LNCAP (cell line): ENCODE results near the gene NAT9.

Experiments
- TF ChIP-seq, protein P1 (sequence below): fragments of 450-650 bp; IDR thresholded peaks from 2 replicates; pipeline ENCODE4 v1.5.1; 2017; ENCODE audit warnings: mild to moderate bottlenecking

The NAT9 gene

DNA sequence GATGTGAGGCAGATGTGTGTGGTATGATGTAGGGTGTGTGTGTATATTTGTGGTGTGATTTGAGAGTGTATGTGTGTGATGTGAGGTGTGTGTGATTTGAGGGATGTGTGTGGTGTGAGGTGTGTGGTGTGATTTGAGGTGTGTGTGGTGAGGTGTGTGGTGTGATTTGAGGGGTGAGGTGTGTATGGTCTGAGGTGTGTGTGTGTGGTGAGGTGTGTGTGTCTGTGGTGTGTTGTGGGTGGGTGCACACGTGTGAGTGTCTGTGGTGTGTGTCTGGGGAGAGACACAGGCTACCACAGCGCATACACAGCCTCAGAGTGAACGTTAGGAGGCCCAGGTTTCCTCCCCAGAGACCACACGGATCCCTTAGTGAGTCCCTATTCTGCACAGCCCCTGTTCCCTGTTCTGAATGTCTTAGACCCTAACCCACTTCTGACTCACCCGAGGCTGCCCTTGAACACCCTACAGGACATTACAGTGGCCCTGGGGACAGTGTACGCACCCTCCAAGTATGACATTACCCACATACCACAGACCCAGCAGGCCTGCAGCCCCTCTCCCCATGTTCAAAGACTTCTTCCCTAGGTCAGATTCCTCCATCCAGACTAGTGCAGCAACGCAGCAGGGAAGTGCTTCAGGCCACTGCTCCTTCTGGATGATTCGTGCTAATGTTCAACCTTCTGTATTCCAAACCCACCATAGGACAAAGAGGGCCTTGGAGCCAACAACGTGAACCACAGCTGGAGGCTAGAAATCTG, 42.6 kb downstream of the NAT9 start:
- TF ChIP-seq, protein P1, sequence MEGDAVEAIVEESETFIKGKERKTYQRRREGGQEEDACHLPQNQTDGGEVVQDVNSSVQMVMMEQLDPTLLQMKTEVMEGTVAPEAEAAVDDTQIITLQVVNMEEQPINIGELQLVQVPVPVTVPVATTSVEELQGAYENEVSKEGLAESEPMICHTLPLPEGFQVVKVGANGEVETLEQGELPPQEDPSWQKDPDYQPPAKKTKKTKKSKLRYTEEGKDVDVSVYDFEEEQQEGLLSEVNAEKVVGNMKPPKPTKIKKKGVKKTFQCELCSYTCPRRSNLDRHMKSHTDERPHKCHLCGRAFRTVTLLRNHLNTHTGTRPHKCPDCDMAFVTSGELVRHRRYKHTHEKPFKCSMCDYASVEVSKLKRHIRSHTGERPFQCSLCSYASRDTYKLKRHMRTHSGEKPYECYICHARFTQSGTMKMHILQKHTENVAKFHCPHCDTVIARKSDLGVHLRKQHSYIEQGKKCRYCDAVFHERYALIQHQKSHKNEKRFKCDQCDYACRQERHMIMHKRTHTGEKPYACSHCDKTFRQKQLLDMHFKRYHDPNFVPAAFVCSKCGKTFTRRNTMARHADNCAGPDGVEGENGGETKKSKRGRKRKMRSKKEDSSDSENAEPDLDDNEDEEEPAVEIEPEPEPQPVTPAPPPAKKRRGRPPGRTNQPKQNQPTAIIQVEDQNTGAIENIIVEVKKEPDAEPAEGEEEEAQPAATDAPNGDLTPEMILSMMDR, result no peak

DNA sequence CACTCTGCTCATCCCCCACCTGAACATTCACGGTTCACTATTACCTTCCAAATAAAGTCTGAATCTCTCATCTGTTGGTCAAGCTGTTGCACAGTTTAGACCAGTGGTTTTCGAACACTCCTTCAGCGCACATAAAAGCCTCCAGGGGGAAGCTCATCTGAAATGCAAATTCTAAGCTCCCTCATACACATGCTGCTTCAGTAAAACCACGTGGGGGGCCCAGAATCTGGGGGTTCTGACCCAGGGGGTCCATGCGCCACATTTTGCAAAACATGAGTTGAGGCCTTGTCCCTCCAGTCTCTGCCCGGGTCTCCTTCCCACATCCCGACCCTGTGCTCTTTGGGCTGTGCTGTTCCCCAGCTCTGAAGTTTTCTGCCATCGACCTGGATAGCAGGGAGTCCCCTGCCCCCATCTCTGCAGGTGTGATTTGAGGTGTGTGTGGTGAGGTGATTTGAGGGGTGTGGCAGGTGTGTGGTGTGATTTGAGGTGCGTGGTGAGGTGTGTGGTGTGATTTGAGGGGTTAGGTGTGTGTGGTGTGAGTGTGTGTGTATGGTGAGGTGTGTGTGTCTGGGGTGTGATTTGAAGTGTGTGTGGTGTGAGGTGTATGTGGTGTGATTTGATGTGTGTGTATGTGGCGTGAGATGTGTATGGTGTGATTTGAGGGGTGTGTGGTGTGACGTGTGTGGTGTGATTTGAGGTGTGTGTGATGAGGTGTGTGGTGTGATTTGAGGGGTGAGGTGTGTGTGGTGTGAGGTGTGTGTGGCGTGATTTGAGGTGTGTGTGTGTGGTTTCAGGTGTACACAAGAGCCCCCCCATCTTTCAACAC, 43.9 kb downstream of the NAT9 start:
- TF ChIP-seq, protein P1, result no peak

DNA sequence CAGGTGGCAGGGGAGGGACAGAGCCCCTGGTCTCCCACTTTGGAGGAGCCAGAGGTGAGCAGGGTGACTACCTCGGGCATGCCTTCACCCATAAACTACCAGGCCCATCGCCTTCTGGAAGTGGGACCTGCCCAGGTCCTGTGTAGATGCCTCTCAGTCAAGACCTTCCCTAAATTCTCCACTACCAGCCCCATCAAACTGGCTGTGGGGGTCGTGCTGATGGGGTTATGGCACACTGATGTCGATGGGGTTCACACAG, 44.9 kb downstream of the NAT9 start:
- TF ChIP-seq, protein P1, result no peak

DNA sequence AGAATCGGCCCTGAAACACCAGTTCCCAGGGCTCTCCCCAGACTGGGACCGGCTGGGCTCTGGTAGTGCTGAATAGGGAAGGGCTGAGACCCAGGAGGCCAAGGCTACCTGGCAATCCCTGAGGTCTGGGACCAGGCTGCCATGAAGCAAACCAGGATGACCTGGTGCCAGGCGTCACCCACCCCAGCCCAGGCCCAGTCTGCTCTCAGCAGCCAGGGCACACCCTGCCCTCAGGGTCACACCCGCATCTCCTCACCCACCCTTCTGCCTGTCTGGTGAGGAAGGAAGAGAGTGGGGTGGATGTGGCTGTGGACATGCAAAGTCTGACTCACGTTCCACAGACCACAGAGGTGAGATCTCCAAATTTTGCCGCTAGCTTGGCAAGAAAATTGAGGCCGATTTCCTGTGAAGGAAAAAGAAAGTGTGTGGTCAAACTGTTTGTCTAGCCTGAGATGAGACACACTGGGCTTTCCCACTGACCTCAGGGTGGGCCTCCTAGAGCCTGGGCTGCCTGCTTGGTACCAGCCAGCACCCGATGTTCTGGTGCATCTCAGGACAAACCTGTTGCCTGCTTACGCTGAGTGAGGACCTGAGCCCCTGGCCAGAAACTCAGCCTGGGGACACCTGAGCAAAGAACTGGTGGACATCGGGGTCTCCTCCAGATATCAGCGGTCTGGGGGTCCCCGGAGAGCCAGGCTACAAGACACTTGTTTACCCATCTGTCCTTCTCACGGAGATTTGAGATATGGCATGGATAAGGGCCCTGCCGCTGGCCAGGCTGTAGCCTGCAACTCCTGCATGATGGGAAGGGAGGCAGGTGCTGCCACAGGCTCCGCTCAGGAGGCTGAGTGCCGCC, 45.4 kb downstream of the NAT9 start:
- TF ChIP-seq, protein P1, result no peak

DNA sequence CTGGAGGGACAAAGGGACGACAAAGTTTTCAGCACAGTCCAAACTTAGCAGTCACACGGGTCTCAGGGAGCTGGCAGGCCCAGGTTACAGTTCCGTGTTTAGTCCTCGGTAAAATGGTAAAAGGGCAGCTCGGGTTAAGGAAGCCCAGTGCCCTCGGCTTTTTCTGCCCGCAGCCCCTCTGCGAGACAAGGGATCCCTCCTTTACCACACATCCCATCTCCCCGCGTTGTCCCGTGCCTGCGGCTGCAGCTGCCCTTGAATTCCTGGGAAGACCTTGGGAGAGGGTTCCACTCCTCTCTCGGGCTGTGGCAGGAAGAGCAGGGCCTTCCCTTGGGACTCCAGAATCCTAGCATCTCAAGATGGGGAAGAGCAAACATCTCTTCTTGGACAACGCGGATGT, 46.3 kb downstream of the NAT9 start:
- TF ChIP-seq, protein P1, result no peak

DNA sequence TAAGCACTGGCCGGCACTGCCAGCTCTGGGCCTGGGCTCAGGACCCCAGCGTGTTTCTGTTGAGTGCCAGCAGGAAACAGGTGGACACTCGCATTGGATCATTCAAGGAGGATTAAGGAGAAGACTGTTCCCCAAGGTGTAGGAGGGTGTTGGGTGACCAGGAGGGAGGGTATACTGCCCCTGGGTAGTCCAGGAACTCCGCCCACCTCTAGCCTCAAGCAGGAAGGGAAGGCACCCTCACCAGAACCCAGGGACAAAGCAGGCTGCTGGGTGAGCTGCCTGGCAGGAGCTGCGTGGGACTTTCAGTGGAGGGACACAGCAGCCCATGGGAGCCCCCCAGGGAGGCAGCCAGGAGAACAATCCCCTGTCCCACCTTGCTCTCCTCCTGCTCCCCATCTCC, 46.8 kb downstream of the NAT9 start:
- TF ChIP-seq, protein P1, result no peak

DNA sequence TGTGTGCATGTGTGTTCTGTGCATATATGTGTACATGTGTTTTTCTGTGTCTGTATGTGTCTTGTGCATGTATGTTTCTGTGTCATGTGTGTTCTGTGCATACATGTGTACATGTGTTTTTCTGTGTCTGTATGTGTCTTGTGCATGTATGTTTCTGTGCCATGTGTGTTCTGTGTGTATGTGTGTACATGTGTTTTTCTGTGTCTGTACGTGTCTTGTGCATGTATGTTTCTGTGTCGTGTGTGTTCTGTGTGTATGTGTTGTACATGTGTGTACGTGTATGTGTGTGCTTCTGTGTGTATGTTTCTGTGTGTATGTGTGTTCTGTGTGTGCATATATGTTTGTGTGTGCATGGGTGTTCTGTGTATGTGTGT, 47.5 kb downstream of the NAT9 start:
- TF ChIP-seq, protein P1, result no peak
